K562 treated with DMSO at 1 percent for 4 hours (cell line): ENCODE measurements around the gene CHCHD5. TPM values are rescaled to one million over a fixed set of nuclear protein-coding genes. Genes with fewer than 3 reads are reported as not detected.

Source experiments
- total RNA-seq: library from RNA; unstranded; fragments of 300-600 nt; gene quantifications from 2 replicates; pipeline ENCODE4 v1.2.3, GENCODE V29; 2022; ENCODE audit not compliant: insufficient read depth

The CHCHD5 gene, protein sequence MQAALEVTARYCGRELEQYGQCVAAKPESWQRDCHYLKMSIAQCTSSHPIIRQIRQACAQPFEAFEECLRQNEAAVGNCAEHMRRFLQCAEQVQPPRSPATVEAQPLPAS
- total RNA-seq: 43.9 and 68.5 TPM in 2 replicates

DNA sequence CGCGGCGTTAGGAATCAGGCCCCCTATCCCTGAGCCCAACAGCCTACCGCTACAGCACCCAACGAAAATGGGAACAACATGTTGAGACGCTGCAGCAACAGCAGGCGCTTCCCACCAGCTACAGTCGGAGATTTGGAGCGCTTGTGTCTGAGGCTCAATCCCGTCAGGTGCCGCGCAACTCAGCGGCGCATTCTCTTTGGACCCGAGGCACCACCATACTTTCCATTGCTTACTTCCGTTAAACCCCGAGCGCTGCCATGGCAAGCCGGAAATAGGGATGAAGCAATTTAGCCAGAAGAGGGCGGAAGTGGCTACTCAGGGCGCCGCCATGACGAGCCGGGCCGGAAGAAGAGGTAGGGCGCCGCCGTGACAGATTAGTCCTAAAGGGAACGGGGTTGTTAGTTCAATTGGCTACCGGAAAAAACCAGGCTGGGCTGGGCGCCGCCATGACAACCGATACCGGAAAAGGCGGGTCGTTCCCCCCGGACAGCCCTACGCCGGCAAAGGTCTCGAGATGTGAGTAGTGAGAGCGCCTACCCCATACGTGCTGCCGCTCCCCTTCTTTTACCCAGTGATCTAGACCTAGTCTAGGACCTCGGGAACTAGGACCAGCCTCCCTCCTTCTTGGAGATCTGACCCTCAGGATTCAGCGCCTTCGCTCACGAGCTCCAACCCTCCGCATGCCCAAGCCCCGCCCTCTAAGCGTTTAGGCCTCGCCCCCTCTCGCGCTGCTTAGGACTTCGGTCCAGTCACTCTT is at the start of gene CHCHD5:
Gene CHCHD5 (plus strand): TSS at position 476 of the 757 bp plus-strand sequence. CDS start 39 bp downstream, at position 515.

DNA sequence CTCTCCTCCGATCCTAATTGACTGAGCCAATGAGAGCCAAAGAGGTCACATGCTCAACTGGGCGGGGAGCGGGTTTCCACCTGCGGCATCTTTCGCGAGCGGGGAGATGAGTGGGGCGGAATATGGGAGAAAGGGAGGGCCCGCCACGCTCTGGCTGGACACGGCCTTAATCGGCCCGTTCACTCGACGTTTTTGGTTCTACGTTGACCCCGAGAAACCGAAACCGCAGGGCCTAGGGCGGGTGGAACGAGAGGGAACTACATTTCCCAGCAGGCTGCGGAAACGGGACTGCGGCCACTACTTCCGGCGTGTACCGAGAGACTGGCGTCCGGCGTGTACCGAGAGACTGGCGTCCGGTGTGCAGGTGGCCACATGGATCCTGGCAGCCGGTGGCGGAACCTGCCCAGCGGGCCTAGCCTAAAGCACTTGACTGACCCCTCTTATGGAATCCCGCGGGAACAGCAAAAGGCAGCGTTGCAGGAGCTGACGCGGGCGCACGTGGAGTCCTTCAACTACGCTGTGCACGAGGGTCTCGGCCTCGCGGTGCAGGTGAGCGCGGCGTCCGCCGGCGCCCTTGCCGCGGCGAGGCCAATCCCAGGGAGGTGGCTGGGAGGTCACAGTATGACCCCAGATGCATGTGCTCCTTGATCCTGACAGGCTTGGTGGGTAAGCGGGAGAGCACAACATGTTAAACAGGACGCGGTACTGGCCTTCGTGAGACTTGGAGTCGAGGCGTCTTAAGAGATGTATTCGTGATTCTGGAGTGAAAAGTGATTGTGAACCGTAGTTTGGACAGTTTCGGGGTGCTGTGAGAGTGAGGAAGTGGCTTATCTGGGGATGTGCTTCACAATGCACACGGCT is 42.1 kb upstream of the CHCHD5 start, which contains the start of gene POLR1B:
Gene POLR1B (plus strand): TSS at position 343 of the 861 bp plus-strand sequence. CDS start 30 bp downstream, at position 373.

Other genes with a start within 250 kb of the CHCHD5 start
- gene RGPD8, start 151.0 kb upstream of the CHCHD5 start, total RNA-seq: not detected in 2 replicates
- gene TTL, start 102.5 kb upstream of the CHCHD5 start, total RNA-seq: 13.7 and 15.8 TPM in 2 replicates
- gene POLR1B, start 42.1 kb upstream of the CHCHD5 start, total RNA-seq: 5.1 and 5.4 TPM in 2 replicates
- gene SLC20A1, start 61.3 kb downstream of the CHCHD5 start, total RNA-seq: 39.8 and 61.4 TPM in 2 replicates
- gene NT5DC4, start 136.4 kb downstream of the CHCHD5 start, total RNA-seq: not detected in 2 replicates
- 12.0 and 13.5 TPM in 2 replicates for gene CKAP2L, start 180.0 kb downstream of the CHCHD5 start, total RNA-seq
- gene IL1A, start 199.9 kb downstream of the CHCHD5 start, total RNA-seq: 0.58 and 0.81 TPM in 2 replicates